ENCODE results near the gene ARSG. TPM values are rescaled to one million over a fixed set of nuclear protein-coding genes. Genes with fewer than 3 reads are reported as not detected.
A peak's percentile ranks its signal among the peaks of the same experiment; 100 is the strongest.

ARSG gene
- polyA plus RNA-seq, 3 donors, result 15.5 to 19.3 (median 19.2) TPM

- Histone ChIP-seq H3K9me3 (replicated peaks in 1 of 2; ENCODE audit: control insufficient read depth in 1 of 2, insufficient read depth in 1 of 2, low read length in 2 of 2) (no peaks in the 10 kb centered on the region), H3K27me3 (ENCODE audit: control insufficient read depth in 2 of 2, insufficient read depth in 2 of 2, low read length in 2 of 2) (no peaks in the 10 kb centered on the region), H3K9ac (ENCODE audit: insufficient read depth, low read length, poor library complexity, severe bottlenecking) (no peak overlapping the region), H3K27ac (ENCODE audit: low read depth in 1 of 2, low read length in 2 of 2) (no peak overlapping the region), H3K79me2 (ENCODE audit: insufficient read depth, low read length) (no peaks in the 10 kb centered on the region), H3K36me3 (replicated peaks in 1 of 2; ENCODE audit: control insufficient read depth in 1 of 2, insufficient read depth in 2 of 2, low read length in 2 of 2) (no peaks in the 10 kb centered on the region), H3K4me2 (replicated peaks; ENCODE audit: extremely low read depth, low read length, poor library complexity, severe bottlenecking) (no peak overlapping the region), H3K4me1 (ENCODE audit: control insufficient read depth in 1 of 2, insufficient read depth in 2 of 2, low read length in 2 of 2) (peaks cover 22 to 25% of the 10 kb centered on the region in 2 donors), H2AFZ (ENCODE audit: insufficient read depth, low read depth, low read length, poor library complexity, severe bottlenecking) (no peak overlapping the region), H3K4me3 (replicated peaks in 1 of 3; ENCODE audit: low read depth in 2 of 3, low read length in 3 of 3) (no peak overlapping the region), H4K20me1 (ENCODE audit: insufficient read depth, low read length) (no peaks in the 10 kb centered on the region)
- H3K36me3 Mint-ChIP-seq, result peaks cover 19 to 25% of the 10 kb centered on the region in 2 donors
- TF ChIP-seq CTCF (IDR thresholded peaks at IDR 0.05), result no peak
- H3K9me3 Mint-ChIP-seq, result peaks cover 0 to 5% (median 0%) of the 10 kb centered on the region in 7 donors
- 96% methylated on average over 4 of the region's 8 CpGs for WGBS (ENCODE audit: insufficient coverage)
- H3K27ac Mint-ChIP-seq, result peak overlapping the region in 1 of 7 donors; percentile 93
- H3K27me3 Mint-ChIP-seq (ENCODE audit: low read depth in 3 of 3), result peaks cover 0 to 11% (median 4%) of the 10 kb centered on the region in 3 donors
- peaks cover 36% of the 10 kb centered on the region for H3K4me1 Mint-ChIP-seq
- H3K4me3 Mint-ChIP-seq, result no peak overlapping the region
- DNase-seq, result no peak
- intact Hi-C loops (cut with micrococcal nuclease), result no loop called here
These were observed 94.4 kb downstream of the ARSG start for GRCh38 chr17:68385490-68386215.

GRCh38 chr17:68387435-68388218 is 96.3 kb downstream of the ARSG start:
- Mint-ChIP-seq H3K9me3 (peaks cover 0 to 2% (median 0%) of the 10 kb centered on the region in 7 donors), H3K27me3 (ENCODE audit: low read depth in 3 of 3) (peaks cover 4 to 6% (median 4%) of the 10 kb centered on the region in 3 donors)
- no peaks in the 10 kb centered on the region for H3K27me3 ChIP-seq (ENCODE audit: control insufficient read depth in 2 of 2, insufficient read depth in 2 of 2, low read length in 2 of 2)

More at GRCh38 chr17:68387435-68388218, 96.3 kb downstream of the ARSG start:
- no peak overlapping the region for H3K4me2 ChIP-seq (replicated peaks; ENCODE audit: extremely low read depth, low read length, poor library complexity, severe bottlenecking)
- Mint-ChIP-seq H3K36me3 (peaks cover 14 to 25% of the 10 kb centered on the region in 2 donors), H3K4me1 (peaks cover 24% of the 10 kb centered on the region), H3K4me3 (no peak overlapping the region), H3K27ac (peak overlapping the region in 2 of 7 donors; percentile 26 to 38)
- no peaks in the 10 kb centered on the region for H3K36me3 ChIP-seq (replicated peaks in 1 of 2; ENCODE audit: control insufficient read depth in 1 of 2, insufficient read depth in 2 of 2, low read length in 2 of 2)
- WGBS (ENCODE audit: insufficient coverage), result 83% methylated on average over 1 of the region's 6 CpGs
- H3K27ac ChIP-seq (ENCODE audit: low read depth in 1 of 2, low read length in 2 of 2), result no peak overlapping the region
- H3K9me3 ChIP-seq (replicated peaks in 1 of 2; ENCODE audit: control insufficient read depth in 1 of 2, insufficient read depth in 1 of 2, low read length in 2 of 2), result no peaks in the 10 kb centered on the region
- TF ChIP-seq CTCF (IDR thresholded peaks at IDR 0.05), result no peak
- H3K9ac ChIP-seq (ENCODE audit: insufficient read depth, low read length, poor library complexity, severe bottlenecking), result no peak overlapping the region
- no peak overlapping the region for H3K4me3 ChIP-seq (replicated peaks in 1 of 3; ENCODE audit: low read depth in 2 of 3, low read length in 3 of 3)
- no peaks in the 10 kb centered on the region for H4K20me1 ChIP-seq (ENCODE audit: insufficient read depth, low read length)
- peaks cover 19 to 22% of the 10 kb centered on the region in 2 donors for H3K4me1 ChIP-seq (ENCODE audit: control insufficient read depth in 1 of 2, insufficient read depth in 2 of 2, low read length in 2 of 2)
- intact Hi-C loops (cut with micrococcal nuclease), result no loop called here
- no peak for DNase-seq
- H3K79me2 ChIP-seq (ENCODE audit: insufficient read depth, low read length), result no peaks in the 10 kb centered on the region
- H2AFZ ChIP-seq (ENCODE audit: insufficient read depth, low read depth, low read length, poor library complexity, severe bottlenecking), result no peak overlapping the region
